Left ventricle myocardium superior (tissue), 1 donor: ENCODE data around the gene PPM1E. TPM values are rescaled to one million over a fixed set of nuclear protein-coding genes. Genes with fewer than 3 reads are reported as not detected.
"Not testable (repeated sequence)": the region's sequence is repeated elsewhere in the genome, so short reads cannot be mapped to it uniquely, and the experiment has no call there.

Source experiments
- ATAC-seq: fragments of 200-7000 bp; cut with Tn5 transposase; one replicate; pipeline ENCODE4 v1.9.1; 2020; ENCODE audit warnings: mild to moderate bottlenecking, moderate library complexity
- DNase-seq: peaks from one replicate; pipeline ENCODE4 v3.0.0-alpha.2; 2020
- intact Hi-C: fragments of 100-400 bp; cut with micrococcal nuclease; formaldehyde crosslinking; loops from one replicate; pipeline ENCODE4 v1.11.0; 2022
- total RNA-seq: library from RNA; stranded (reverse); fragmentation: NEBNext Ultra II Directional; extraction: Animal tissue kit (Norgen Biotek cat#: 25700); gene quantifications from one replicate; pipeline ENCODE4 v1.2.1, GENCODE V29; 2021
- donor health status: DM: no; HTN: yes; CAD: no; lungs with severe emphysema.

PPM1E gene
- total RNA-seq, 1 donor from 2014 or later: 3.2 TPM

GRCh38 chr17:58829172-58829637 lies 73.6 kb downstream of the PPM1E start:
- intact Hi-C loops: no loop called here
- ATAC-seq (no peak), DNase-seq (no peak)

- intact Hi-C loops: no loop called here
- no peak for ATAC-seq
- no peak for DNase-seq
These were observed 76.1 kb downstream of the PPM1E start for GRCh38 chr17:58831780-58832179.

- intact Hi-C loops: no loop called here
- DNase-seq (no peak), ATAC-seq (no peak)
These were observed 76.9 kb downstream of the PPM1E start for GRCh38 chr17:58832514-58832913.

GRCh38 chr17:58837699-58838098 lies 82.0 kb downstream of the PPM1E start:
- DNase-seq (no peak), ATAC-seq (peak; percentile 59)
- intact Hi-C loops: no loop called here

- no peak for DNase-seq
- no peak for ATAC-seq
- intact Hi-C loops: no loop called here
These were observed 85.4 kb downstream of the PPM1E start for GRCh38 chr17:58840820-58841612.

- intact Hi-C loops, ATAC-seq, DNase-seq: not testable (repeated sequence)
These were observed 90.8 kb downstream of the PPM1E start for GRCh38 chr17:58846413-58846812.

- ATAC-seq, intact Hi-C loops, DNase-seq: not testable (repeated sequence)
These were observed 94.5 kb downstream of the PPM1E start for GRCh38 chr17:58850106-58850505.

- no peak for DNase-seq
- ATAC-seq: no peak
- intact Hi-C loops: no loop called here
These were observed 109.6 kb downstream of the PPM1E start for GRCh38 chr17:58865301-58865700.

GRCh38 chr17:58870747-58871146 lies 115.1 kb downstream of the PPM1E start:
- ATAC-seq: no peak
- intact Hi-C loops: no loop called here
- no peak for DNase-seq

- DNase-seq: no peak
- intact Hi-C loops: no loop called here
- no peak for ATAC-seq
These were observed 118.3 kb downstream of the PPM1E start for GRCh38 chr17:58873926-58874325.

- no peak for DNase-seq
- intact Hi-C loops: no loop called here
- ATAC-seq: no peak
These were observed 119.6 kb downstream of the PPM1E start for GRCh38 chr17:58875261-58875660.

- ATAC-seq (no peak), DNase-seq (no peak)
- intact Hi-C loops: no loop called here
These were observed 128.5 kb downstream of the PPM1E start for GRCh38 chr17:58884161-58884560.

GRCh38 chr17:58886514-58886913 lies 130.9 kb downstream of the PPM1E start:
- DNase-seq (no peak), ATAC-seq (no peak)
- intact Hi-C loops: no loop called here

GRCh38 chr17:58889928-58890327 lies 134.3 kb downstream of the PPM1E start:
- DNase-seq: no peak
- no peak for ATAC-seq
- intact Hi-C loops: no loop called here

- no peak for ATAC-seq
- intact Hi-C loops: no loop called here
- DNase-seq: no peak
These were observed 143.5 kb downstream of the PPM1E start for GRCh38 chr17:58899191-58899590.

GRCh38 chr17:58902322-58902721 lies 146.7 kb downstream of the PPM1E start:
- intact Hi-C loops: no loop called here
- DNase-seq: no peak
- ATAC-seq: no peak

GRCh38 chr17:58911741-58912343 lies 156.2 kb downstream of the PPM1E start:
- DNase-seq: no peak
- no peak for ATAC-seq
- intact Hi-C loops: no loop called here

GRCh38 chr17:58913552-58913951 lies 157.9 kb downstream of the PPM1E start:
- intact Hi-C loops: no loop called here
- ATAC-seq (no peak), DNase-seq (no peak)

GRCh38 chr17:58913971-58914769 lies 158.5 kb downstream of the PPM1E start:
- DNase-seq (no peak), ATAC-seq (no peak)
- intact Hi-C loops: no loop called here

- intact Hi-C loops: no loop called here
- no peak for ATAC-seq
- DNase-seq: no peak
These were observed 161.6 kb downstream of the PPM1E start for GRCh38 chr17:58917228-58917627.
